ENCODE results near the gene ENAM.
"Not testable (repeated sequence)": the region's sequence is repeated elsewhere in the genome, so short reads cannot be mapped to it uniquely, and the experiment has no call there.

Gene ENAM

DNA sequence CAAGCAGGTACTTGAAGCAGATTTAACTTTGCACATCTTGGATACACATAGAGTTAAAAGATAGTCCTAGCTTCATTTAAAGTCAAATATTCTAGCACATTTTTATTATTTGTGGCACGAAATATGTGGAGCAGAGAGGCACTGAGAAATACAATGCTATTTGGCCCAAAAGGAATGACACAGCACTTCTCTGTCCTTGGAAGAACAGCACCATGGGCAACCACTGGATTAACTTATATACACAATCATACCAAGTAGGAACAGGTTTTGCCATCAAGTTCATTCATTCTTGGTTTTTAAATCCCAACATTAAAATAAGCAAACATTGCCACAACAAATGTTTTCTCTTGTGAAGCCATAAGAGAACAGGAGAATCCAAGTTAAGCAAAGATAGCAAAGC, 924 bp upstream of the ENAM start:
- DNase-seq, result no peak

DNA sequence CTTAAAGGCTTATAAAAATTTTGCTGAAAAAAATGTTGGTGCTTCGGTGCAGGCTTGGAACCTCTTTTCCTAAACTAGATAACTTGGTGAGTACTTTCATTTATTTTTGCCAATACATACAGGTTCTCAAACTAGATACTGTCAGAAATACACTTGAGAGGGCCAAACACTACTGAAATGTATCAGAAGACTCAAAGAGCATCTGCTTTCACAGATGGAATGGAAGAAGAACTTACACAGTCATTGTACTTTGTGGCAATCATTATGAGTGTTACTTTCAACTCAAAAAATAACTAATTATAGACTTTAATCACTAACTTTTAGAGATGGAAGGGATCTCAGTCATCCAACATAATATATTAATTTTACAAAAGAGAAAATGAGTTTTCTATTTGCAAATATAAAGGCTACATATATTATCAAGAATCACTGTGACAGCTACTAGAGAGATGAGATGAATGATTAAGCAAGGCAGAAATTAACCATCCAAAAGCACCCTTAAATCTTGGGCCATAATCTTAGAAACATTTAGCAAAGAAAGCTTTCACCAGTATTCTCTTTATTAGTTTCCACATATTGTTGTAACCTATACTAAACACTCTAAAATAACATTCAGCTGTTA, 1.0 kb downstream of the ENAM start:
- no peak for DNase-seq

DNA sequence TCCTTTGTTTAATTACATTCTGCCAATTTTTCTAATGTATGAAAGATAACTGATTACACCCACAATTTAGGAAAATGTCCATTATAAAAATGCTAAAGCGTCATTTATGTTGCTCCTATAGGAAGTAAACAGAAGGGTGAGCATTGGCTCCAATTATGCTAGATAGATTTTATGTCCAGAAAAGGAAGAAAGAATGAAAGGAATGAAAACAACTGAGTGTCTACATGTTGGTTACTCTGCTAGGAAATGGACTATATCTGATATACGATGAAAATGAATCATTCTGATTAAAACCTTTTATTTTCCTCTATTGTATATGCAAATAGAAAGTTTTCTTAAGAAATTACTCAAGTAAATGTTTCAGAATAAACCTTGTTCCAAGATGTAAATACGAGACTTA, 1.6 kb downstream of the ENAM start:
- no peak for DNase-seq

DNA sequence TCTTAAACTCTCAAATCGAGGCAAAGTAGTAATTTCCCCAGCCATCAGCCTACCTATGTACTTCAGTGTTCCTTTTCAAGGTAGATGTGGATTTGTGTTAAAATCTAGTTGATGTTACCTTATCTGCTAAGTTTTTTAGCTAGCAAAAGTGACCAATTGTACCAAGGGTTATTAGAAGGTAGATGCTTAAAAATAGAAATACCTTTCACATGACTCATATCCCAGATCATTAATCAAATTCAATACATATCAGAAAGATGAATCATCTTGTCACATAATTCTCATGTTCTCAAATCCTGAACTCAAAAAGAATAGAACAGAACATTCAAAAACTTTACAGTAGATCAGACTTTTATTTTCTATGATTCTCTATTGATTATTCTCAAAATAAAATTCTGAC, 3.5 kb downstream of the ENAM start:
- DNase-seq, result no peak

DNA sequence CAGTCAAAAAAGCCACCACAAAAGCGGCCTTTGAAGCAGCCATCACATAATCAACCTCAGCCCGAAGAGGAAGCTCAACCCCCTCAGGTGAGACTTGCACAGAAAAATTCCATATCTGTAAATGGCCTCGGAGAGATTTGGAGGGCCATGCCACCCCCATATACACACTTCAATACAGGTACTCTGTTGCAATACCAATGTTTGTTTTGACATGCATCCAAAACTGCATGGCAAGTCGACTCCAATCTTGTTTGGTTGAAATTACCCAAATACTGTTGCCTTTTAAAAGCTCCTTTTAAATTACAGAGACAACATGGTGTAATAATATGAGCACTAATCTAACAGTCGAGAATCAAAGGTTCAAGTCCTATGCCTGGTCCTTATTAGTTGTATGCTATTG, 5.9 kb downstream of the ENAM start:
- DNase-seq, result no peak

DNA sequence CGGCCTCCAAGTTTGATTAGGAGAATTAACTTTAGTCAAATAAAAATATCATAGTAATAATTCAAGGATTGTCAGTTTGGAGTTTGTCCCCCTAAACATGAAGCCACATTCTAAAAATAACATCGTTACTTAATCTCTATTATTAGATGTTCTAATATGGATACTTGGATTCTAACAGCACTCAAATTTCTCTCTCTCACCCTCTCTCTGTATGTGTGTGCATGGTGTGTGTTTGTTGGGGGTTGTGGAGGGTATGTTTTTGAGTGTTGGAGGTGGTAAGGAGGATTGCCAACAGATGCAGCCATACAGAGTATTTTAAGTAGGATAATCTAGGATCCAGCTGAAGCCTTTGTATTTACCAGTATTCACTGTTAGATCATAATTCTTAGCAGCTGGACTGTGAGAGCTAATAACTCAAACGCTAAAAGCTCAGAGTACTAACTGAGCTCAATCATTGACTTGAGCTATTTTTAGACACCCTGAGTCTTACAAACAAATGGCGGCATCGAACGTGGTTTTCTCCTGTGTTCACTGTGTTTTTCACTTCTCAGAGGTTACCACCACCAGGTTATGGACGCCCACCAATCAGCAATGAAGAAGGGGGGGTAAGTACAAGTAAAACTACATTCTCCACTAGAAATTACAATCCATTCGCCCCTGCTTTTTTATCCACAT, 8.8 kb downstream of the ENAM start:
- no peak for DNase-seq

DNA sequence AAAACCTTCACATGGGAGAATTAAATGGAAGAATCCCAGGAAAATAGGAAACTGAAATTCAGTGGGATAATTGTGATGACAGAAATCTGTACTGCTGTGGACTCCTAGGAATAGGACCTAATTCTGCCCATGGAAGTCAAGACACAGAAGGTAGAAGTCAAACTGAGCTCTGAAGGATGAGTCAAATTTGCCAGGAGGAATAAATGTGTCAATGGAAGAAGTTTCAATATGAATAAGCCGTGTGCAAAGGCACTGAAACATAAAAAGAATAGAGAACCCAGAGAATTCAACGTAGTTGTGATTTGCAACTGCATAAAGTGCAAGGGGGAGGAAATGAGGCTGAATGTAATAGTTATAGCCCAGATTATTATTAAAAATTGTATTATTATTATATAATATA, 11.6 kb downstream of the ENAM start:
- no peak for DNase-seq

DNA sequence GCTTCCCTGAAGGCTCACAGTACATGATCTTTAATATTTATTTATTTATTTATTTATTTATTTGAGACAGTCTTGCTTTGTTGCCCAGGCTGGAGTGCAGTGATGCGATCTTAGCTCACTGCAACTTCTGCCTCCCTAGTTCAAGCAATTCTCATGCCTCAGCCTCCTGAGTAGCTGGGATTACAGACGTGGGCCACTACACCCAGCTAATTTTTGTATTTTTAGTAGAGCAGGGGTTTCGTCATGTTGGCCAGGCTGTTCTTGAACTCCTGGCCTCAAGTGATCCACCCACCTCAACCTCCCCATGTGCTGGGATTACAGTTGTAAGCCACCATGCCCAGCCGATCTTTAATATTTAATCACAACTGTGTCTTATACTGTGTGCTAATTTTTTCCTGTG, 22.2 kb downstream of the ENAM start:
- DNase-seq, result not testable (repeated sequence)

DNA sequence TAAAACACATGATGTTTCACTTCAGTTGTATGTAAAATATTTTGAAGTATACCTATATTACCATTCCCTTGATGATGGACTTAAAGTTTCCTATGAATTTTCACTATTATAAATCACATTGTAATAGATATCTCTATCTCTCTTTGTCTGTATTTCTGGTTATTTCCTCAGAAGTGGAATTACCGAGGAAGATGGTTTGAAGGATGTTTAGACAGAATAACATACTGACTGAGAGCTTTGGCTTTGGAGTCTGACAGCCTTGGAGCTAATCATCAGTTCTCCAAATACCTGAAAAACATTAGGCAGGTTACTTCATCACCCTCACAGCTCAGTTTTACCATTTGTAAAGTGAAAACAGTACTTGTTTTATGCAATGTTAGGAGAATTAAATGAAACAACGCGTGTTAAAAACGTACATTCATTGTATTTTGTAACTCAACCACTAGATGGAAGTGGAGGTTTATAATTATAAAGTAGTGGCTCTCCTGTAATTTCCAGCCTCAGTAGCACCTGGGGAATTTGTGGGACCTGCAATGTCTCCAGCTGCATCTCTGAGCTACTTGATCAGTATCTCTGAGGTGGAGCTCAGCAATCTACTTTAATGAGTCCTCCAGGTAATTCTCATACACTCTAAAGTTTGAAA, 23.4 kb downstream of the ENAM start:
- DNase-seq, result no peak

DNA sequence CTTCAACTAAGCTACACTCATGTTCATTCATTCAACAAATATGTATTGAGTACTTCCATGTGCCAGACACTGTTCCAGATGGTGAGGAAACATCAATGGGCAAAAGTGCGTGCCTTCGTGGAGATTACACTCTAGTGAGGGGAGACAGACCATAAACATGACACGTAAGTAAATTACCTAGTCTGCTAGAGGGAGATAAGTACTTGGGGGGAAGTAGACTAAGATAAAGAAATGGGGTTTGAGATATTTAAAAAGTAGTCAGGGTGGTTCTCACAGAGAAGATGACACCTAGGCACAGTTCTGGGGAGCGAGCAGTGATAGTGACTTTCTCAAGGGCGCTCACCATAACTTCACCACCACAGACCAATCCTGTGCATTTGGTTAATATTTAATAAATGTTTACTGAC, 26.1 kb downstream of the ENAM start:
- DNase-seq, result no peak

DNA sequence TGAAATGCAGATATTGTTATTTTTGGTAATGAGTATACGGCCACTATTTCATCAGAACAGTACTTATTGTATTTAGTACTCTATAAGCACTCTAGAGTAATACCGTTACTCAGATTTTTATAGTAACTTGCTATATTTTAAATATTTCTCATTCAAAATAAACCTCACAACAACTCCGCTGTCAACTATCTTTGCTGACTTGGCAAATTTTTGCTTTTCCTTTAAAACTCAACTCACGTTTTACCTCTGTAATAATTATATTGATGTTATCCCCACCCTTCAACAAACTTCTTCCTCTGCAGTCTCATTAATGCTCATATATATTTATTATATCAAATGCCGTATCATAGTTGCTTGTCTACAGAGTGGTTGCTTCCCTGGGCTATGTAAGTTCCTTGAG, 28.8 kb downstream of the ENAM start:
- no peak for DNase-seq

DNA sequence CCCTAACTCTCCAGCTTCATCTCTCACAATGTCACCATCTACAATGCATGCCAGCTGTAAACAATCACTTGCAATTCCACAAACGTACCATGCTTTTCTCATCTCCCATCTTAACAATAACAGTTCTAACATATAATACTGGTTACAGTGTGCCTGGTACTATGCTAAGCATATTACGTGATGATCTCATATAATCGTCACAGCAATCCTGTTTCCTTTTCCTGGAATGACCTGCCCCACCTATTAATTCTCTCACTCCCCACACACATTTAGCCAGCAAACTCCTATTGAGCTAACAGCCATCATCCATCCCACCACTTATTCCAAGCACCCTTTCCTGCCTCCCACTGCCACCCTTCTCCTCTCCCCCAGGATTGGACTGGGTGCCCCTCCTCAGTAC, 29.9 kb downstream of the ENAM start:
- DNase-seq, result no peak

DNA sequence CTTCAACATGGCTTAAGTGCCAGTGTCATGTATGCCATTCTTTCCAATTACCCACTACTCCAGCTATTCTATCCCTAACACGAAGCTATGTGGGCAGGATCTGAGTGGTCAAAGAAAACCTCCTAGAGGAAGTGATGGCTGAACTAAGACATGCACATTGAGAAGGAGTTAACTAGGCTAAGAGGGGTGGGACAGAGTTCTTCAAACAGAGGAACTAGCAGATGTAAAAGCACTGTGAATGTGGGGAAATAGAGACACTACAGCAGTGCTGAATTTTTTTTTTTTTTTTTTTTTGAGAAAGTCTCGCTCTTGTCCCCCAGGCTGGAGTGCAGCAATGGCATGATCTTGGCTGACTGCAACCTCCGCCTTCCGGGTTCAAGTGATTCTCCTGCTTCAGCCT, 31.6 kb downstream of the ENAM start:
- no peak for DNase-seq

DNA sequence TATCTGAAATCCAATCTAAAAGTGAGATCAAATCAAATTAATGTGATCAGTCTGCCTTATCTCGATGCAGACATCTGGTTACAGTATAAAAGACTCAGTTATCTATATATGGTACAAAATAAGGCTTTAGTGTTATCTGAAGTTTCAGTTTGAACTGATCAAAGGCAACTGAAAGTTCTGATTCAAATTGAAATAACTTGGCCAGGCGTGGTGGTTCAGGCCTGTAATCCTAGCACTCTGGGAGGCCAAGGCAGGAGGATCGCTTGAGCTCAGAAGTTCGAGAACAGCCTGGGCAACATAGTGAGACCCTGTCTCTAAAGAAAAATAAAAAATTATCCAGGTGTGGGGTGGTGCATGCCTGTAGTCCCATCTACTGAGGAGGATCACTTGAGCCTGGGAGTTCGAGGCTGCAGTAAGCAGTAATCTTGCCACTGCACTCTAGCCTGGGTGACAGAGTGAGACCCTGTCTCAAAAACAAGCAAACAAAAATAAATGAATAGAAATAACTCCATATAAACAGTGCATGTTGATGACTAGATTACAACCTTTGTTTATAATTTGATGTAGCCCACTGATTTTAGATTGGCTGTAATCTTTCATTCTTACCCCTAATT, 32.9 kb downstream of the ENAM start:
- not testable (repeated sequence) for DNase-seq

DNA sequence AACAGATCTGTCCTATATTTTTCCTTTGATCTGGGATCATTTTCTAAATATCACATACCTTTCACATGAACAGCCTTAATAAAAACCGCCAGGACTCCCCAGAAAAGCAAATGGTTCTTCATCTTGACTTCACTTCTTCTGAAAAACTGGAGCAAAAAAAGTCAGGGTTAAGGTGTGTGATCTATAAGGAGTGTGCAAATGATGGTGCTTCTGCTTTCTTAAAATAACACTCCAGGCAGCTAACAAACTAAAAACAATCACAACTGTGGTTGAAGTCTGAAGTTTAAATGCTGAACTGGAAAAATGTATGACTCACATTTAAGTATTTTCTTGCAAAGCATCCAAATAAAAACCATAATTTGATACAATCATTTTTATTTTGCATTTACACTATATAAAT, 37.8 kb downstream of the ENAM start, which contains the start of gene JCHAIN:
Gene JCHAIN (minus strand): TSS at position 140 of the 400 bp plus-strand sequence. CDS start 18 bp downstream, at position 122.
- no peak for DNase-seq

DNA sequence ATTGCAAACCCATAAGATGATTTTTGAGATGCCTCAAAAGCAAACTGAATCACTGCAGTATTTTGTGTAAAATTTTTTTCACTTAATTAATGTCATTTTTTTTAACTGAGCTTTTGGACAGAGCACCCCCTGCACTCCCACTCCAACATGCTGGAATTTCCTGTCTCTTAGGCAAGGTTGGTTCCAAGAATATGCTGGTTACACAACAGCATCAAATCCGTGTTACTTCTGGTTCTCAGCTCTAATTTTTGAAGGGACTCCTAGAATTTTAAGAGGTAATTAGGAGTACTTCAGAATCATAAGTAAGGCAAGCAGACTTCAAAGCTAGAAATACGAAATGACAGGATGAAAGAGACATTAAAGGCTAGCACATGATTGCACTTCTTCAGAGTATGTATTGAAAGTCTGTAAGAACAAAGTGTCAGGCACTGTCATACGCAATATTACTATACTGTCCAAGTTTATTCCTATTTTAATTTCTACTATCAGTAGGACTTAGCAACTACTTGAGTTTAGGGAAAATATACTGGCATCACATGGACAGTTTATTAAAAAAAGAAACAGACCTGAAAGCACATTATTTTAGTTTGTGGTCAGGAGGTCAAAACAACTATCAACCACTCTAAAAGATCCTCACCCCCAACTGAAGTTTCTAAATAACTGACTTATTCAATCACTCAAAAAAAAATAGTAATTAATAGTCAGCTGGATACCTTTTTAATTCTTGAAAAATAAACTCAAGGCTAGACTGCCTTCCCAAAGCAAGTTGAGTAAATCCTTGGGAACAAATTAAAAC, 39.4 kb downstream of the ENAM start:
- no peak for DNase-seq

DNA sequence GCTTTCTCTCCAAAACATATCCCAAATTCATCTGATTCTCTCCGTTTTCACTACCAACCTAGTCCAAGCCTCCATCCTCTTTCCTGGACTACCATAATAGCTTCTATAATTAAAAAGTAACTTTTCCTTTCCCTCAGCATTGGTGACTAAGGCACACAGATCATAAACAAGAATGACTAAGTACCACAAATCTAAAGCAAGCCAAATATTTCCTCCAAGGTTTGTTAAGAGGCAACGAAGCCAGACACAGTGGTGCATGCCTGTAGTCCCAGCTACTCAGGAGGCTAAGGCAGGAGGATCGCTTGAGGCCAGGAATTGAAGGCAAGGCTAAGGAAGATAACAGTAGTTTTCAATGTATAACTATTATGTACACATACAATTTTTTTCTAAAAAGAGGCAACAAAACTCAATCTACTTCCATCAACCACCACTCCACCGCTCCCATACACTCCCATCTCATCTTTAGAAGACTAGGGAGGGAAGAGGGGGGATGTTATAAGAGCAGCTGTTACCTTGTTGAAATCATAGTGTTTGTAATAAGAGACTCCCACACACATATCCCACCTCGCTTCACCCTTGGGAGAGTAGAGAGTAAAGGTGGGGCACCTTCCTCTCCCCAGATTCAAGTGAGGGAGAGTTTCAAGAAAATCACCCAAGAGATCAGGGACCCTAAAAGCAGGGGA, 41.9 kb downstream of the ENAM start:
- DNase-seq, result no peak

DNA sequence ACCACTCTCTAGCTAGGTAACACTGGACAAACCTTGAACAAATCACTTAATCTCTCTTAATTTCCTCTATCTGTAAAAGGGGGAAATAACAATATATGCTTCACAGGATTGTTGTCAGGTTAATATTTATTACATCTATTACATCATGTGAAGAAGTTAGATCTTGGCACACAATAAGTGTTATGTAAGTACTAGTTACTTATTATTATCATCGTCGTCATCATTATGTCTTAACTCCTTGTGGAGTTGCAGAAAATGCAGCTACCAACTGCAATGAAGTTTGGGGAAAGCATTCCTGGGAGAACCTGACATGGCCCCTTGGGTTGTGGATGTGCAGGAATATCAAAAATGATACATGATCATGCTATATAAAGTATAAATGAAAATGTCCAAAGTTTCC, 42.5 kb downstream of the ENAM start:
- DNase-seq, result no peak

DNA sequence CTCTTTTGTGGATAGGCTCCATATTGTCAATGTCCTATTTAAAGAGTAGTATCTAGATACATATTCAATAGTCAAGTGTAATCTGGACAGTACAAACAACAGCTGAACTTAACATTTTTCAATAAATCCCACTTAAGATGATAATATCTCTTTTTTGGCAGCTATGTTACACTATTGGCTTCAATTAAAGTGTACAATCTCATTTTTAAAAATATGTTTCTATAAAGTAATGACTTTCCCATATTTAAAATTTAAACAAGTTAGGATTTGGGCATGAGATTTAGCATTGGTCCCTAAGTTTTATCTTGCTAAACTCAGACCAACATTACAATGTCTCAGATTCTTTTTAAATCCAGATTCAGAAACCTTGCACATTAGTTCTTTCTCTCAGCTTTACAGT, 45.6 kb downstream of the ENAM start:
- DNase-seq, result no peak

DNA sequence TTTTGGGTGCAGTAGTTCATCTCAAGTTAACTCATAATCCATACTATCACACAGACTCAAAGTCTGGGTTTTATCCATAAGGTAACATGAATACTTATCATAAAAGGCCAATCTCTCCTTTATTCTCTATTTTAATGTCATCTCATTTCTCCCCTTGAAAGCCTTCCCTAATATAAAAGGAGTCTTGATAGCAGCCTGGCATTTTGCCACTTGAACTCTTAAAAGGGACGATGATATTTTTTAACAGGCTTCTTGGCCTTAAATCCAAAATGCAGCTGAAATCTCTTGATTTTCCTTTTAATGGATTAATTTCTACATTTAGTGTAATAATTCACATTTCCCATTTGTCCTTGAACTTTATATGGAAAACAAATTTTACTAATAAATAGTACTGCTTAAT, 46.2 kb downstream of the ENAM start:
- DNase-seq, result no peak

DNA sequence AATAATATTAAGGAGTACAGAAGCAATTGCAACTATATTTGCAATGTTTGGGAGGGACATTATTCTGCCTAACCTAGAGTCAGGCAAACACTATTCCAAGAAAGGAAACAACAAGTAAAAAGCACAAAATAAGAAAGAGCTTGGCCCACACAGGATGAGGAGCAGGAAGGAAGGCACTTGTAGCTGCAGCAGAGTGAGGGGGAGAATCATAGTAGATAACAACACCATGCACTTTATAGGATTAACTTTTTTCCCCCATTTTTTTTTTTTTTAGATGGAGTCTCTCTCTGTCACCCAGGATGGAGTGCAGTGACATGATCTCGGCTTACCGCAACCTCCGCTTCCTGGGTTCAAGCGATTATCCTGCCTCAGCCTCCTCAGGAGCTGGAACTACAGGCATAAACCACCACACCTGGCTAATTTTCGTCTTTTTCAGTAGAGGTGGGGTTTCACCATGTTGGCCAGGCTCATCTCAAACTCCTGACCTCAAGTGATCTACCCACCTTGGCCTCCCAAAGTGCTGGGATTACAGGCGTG, 48.1 kb downstream of the ENAM start:
- no peak for DNase-seq

DNA sequence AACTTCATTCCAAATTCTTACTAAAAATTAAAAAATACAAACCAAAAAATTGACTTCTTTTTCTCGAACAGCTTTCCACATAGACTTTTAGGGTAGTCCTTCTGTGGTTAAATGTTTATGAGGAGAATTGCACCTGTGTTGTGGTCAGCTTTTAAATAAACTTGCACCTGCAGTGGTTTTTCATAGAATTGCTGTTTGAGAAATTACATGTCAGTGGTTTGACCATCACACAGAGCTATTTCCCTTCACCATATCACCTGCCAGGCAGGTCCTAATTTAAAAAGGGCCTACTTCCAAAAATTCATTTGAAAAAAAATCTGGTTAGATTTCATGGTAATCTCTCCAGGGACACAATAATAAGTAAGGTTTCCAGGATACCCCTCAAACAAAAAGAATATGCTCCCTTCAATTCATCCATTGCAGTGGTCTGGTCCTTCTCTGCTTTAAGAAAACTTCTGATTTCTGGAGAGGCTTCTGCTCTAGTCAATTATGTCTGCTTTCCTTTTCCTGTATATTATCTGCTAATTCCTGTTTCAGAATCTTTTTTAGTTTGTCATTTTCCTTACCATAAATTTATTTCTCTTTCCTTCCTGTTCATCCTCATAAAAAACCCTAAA, 49.9 kb downstream of the ENAM start:
- DNase-seq, result no peak
